ENCODE data around the gene IPO13.

IPO13 gene

DNA sequence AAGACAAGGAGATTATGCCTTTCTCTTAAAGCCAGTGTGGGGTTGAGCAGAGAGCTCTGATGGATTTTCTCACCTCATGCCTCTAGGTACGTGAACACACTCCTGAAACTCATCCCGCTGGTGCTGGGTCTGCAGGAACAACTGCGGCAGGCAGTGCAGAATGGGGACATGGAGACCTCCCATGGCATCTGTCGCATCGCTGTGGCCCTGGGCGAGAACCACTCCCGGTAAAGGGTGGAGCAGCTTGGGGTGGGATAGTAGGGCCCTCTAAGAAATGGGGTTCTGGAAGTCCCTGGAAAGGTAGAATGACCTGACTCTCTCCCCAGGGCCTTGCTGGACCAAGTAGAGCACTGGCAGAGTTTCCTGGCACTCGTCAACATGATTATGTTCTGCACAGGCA lies 9.5 kb downstream of the IPO13 start:
- in situ Hi-C loops (cut with HindIII; ENCODE audit: low sequenced_read_pairs), result no loop called here
- H3K4me3 ChIP-seq (ENCODE audit: low read depth, low read length), result no peak overlapping the region
- no peak for DNase-seq (ENCODE audit: low read depth)
- TF ChIP-seq, protein P1, sequence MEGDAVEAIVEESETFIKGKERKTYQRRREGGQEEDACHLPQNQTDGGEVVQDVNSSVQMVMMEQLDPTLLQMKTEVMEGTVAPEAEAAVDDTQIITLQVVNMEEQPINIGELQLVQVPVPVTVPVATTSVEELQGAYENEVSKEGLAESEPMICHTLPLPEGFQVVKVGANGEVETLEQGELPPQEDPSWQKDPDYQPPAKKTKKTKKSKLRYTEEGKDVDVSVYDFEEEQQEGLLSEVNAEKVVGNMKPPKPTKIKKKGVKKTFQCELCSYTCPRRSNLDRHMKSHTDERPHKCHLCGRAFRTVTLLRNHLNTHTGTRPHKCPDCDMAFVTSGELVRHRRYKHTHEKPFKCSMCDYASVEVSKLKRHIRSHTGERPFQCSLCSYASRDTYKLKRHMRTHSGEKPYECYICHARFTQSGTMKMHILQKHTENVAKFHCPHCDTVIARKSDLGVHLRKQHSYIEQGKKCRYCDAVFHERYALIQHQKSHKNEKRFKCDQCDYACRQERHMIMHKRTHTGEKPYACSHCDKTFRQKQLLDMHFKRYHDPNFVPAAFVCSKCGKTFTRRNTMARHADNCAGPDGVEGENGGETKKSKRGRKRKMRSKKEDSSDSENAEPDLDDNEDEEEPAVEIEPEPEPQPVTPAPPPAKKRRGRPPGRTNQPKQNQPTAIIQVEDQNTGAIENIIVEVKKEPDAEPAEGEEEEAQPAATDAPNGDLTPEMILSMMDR (IDR thresholded peaks at IDR 0.05; ENCODE audit: low read depth, low read length, missing control alignments), result no peak

DNA sequence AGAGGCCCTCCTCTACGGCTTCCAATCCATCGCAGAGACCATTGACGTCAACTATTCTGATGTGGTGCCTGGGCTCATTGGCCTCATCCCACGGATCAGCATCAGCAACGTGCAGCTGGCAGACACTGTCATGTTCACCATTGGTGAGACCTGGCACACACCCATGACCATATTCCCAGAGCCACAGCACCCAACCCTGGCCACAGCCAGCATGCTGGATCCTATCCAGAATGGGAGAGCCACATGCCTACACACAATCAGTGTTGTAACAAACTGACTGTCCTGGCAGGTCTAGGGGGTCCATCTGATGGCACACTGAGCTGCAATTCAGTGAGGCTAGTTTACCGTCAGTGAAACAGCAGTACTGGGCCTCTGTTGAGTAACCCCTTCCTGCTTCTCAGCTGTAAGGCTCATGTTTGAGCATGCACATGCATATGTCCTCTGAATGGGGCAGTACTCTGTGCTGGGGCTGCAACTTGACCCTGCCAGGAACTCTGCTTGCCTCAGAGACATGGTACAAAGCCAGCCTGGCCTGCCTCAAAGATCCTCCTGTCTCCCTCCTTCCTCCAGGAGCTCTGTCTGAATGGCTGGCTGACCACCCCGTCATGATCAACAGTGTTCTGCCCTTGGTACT lies 10.8 kb downstream of the IPO13 start:
- TF ChIP-seq, protein P1 (IDR thresholded peaks at IDR 0.05; ENCODE audit: low read depth, low read length, missing control alignments), result no peak
- in situ Hi-C loops (cut with HindIII; ENCODE audit: low sequenced_read_pairs), result no loop called here
- no peak overlapping the region for H3K4me3 ChIP-seq (ENCODE audit: low read depth, low read length)
- no peak for DNase-seq (ENCODE audit: low read depth)

DNA sequence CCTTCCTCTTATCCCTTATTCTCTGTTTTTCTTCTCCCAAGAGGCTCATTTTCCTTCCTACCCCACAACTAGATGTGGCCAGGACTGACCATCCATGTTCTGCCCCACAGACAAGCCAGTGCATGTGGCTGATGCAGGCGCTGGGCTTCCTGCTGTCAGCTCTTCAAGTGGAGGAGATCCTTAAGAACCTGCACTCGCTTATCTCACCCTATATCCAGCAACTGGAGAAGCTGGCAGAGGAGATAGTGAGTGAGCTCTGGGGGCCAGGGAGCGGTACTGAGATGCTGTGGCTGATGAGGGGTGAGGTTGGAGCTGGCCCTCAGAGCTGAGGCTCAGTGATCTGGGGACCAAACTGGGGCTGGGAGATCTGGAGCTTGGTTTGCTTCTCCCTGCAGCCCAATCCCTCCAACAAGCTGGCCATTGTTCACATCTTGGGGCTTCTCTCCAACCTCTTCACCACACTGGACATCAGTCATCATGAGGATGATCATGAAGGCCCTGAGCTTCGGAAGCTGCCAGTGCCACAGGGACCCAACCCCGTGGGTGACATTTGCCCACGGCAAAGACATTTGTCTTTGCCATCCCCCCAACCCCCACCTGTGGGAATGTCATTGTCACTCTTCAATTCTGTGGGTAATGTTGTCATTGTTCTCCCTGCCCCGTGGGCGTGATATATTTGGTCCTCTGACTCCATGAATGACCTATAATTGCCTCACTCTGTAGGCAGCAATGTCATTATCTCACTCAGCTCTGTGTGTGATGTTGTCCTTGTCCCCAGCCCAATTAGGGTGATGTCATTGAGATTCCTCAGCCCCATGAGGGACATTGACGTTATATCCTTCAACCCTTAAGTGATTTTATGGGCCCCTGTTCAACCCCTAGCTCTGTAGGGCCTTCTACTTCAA lies 11.9 kb downstream of the IPO13 start:
- DNase-seq (ENCODE audit: low read depth), result no peak
- TF ChIP-seq, protein P1 (IDR thresholded peaks at IDR 0.05; ENCODE audit: low read depth, low read length, missing control alignments), result no peak
- in situ Hi-C loops (cut with HindIII; ENCODE audit: low sequenced_read_pairs), result no loop called here
- no peak overlapping the region for H3K4me3 ChIP-seq (ENCODE audit: low read depth, low read length)

DNA sequence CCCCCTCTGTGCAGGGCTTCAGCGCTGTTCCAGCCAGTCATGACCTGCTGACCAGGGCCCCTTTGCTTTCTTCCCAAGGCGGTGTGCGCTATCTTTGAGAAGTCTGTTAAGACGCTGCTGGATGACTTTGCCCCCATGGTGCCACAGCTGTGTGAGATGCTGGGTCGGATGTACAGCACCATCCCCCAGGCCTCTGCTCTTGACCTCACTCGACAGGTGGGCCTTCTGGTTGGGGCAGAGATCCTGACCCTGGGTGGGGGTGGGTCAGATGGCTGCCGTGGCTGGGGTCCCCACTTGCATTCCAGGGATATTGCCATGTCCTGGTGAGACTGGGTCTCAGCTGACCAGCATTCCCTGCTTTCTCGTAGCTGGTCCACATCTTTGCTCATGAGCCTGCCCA lies 14.0 kb downstream of the IPO13 start:
- TF ChIP-seq, protein P1 (IDR thresholded peaks at IDR 0.05; ENCODE audit: low read depth, low read length, missing control alignments), result no peak
- H3K4me3 ChIP-seq (ENCODE audit: low read depth, low read length), result no peak overlapping the region
- no peak for DNase-seq (ENCODE audit: low read depth)
- in situ Hi-C loops (cut with HindIII; ENCODE audit: low sequenced_read_pairs), result no loop called here

DNA sequence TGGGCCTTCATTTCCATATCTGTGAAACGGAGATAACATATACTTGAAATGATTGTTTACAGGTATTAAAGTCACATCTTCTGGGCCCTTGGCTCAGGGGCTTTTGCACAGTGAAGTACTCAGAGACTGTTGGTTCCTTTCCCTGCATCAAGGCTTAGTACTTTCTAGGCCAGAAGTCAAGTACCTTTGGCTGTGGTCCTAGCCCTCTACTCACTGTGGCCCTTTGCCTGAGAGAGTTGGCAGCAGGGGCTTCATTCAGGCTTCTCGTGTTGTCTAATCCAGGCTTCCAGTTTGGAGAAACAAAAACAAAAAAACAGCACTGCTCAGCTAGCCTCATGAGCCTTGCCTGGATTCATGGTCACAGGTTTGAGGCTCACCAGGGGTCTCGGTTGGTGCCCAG lies 14.9 kb downstream of the IPO13 start:
- TF ChIP-seq, protein P1 (IDR thresholded peaks at IDR 0.05; ENCODE audit: low read depth, low read length, missing control alignments), result no peak
- in situ Hi-C loops (cut with HindIII; ENCODE audit: low sequenced_read_pairs), result no loop called here
- DNase-seq (ENCODE audit: low read depth), result no peak
- H3K4me3 ChIP-seq (ENCODE audit: low read depth, low read length), result no peak overlapping the region

DNA sequence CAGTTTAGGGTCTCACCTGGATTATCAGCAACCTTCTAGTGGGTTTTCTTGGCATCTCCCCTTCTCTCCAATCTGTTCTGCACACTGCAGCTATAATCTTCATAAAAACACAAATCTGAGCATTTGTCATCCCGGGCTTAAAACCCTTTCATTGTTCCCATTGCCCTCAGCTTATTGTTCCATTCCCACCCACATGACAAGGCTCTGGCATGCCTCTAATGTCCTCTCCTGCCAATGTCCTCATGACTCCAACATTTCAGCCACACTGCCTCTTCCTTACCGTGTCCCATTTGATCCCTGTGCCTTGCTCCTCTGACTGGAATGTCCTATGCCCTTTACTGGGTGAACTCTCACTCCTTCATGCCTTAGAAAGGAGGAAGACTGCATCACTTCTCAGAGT lies 15.6 kb downstream of the IPO13 start:
- in situ Hi-C loops (cut with HindIII; ENCODE audit: low sequenced_read_pairs), result no loop called here

More for the DNA sequence above, 15.6 kb downstream of the IPO13 start:
- H3K4me3 ChIP-seq (ENCODE audit: low read depth, low read length), result no peak overlapping the region
- TF ChIP-seq, protein P1 (IDR thresholded peaks at IDR 0.05; ENCODE audit: low read depth, low read length, missing control alignments), result no peak
- no peak for DNase-seq (ENCODE audit: low read depth)

All from astrocyte of the cerebellum (primary cell).